A549 treated with DMSO at 1 μM for 4 hours (cell line): Measurements from ENCODE around the gene EMC9. TPM values are rescaled to one million over a fixed set of nuclear protein-coding genes. Genes with fewer than 3 reads are reported as not detected.

Experiments
- total RNA-seq: library from RNA; stranded (reverse); fragments of 200-300 nt; extraction: Qiagen RNA extraction; gene quantifications from 5 replicates; pipeline ENCODE4 v1.2.3, GENCODE V29; 2022; ENCODE audit warnings: low read depth

Gene EMC9
- 50.9 to 61.8 TPM (median 56.9 TPM) in 5 replicates for total RNA-seq

GRCh38 chr14:24141097-24141880, at the start of gene EMC9:
TSS of gene EMC9 (minus strand) at chr14:24141591. CDS start at chr14:24141304, 287 bp downstream.

DNA sequence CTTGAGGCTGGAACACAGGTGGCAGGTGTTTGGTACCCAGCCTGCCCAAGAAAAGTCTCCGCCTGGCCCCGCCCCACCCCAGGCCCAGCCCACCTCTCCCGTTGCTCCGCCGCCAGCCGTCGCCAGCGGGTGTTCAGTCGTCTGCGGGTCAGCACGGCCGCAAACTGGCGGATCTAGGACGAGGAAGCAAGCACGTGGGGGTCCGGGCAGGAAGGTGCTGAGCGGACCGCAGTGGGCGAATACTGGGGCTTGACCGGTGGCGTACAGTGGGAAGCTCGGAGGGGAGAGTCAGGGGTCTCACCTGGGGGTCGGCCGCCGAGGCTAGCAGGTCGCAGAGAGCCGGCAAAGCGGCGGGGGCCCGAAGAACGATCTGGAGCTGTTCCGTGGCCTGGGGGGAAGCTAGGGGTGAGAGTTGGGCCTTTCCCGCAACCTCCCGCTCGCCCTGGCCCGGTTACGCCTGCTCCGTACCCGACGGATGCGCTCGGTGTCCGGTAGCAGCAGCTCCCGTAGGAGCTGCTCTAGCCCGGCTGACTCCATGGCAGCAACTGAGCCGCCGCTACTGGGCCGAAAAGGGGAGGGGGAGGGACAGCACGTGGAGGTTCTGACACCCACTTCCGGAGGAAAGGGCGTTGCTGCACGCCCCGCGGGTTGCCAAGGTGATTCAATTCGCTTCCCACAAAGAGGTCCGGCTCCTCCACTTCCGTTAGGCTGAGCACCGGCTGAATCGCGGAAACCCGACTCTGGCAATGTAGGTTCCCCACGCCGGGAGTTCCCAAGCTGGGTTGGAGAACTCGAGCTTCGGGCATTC, 47.1 kb upstream of the EMC9 start, which contains the start of gene IPO4:
Gene IPO4 (minus strand): TSS at position 566 of the 808 bp plus-strand sequence. CDS start 29 bp downstream, at position 537.

GRCh38 chr14:24171422-24172260, 30.2 kb upstream of the EMC9 start, which contains the start of gene REC8:
TSS of gene REC8 (plus strand) at chr14:24172080. CDS start at chr14:24172553, 473 bp downstream.

DNA sequence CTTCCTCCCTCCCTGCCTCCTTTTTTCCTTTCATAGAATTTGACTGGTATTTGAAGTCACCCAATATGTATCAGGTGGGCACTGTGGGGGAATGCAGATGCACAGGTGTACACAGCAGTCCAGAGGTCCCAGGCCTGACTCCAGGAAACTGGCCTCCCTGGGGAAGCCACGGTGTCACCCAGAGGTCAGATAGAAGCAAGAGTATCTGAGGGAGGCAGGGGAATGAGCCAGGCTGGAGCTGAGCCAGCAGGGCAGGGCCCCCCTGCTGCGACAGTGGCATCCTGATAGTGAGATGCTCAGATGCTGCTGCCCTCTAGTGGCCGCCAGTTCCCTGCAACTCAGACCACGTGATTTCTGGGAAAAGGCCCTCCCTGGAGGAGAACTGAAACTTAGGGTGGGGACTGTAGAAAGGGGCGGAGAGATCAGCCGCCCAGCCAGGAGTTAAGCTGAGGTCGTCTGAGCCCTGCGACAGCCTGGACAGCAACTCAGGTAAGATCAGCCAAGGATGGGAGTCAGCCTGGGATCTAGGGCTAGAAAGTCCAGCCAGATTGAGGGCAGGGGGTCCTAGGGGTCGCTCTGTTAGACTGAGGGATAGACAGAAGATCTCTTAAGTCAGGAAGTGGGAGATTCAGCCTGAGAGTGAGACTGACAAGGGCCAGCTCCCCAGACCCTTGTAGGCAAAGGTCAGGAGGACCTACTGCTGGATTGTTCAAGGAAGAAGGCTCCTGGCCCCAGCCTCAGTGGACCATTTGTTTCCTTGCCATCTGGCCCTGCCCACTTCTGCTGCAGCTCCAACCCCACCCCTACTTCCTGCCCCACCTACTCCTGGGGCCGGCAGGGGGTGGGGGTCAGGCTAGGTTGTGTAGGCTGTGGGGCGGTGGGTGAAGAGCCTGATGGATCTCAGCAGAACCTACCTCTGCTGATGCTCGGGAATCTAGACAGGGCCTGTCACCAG, 19.7 kb upstream of the EMC9 start, which contains the start of gene IRF9:
Gene IRF9 (plus strand): TSS at position 416 of the 955 bp plus-strand sequence. CDS start 880 bp downstream, outside the sequence.

DNA sequence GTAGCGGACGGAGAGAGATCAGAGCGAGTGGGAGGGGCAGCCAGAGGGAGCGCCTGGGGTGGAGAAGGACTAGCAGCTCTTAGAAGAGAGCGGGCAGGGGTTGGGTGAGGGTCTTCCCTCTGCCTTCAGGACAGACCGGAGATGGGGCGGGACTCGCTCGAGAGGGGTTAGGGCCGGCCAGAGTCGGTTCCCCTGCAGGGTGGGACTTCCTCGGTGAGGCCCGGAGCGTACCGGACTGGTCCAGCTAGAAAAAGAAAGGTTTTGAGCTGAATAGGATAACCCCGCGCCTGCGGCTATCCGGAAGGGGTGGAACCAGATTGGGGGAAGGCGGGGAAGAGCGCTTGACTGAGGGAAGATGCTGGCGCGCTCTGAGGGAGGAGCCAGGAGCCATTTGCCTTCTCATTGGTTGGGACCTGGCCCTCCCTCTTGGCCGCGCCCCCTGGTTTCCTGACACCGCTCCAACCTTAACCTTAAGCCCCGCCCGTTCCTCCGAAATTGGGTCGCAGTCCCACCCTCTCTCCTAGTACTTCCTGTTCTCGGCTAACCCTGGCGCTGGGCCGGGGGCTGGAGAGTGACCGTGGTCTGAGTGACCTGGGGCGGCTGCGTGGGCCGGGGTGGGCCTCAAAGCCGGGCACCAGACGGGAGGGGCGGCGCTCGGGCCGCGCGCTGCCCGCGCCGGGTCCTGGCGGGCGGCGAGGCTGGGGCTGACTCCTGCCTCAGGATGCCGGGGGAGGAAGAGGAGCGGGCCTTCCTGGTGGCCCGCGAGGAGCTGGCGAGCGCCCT, 5.8 kb upstream of the EMC9 start, which contains the start of gene RNF31:
Gene RNF31 (plus strand): TSS at position 521 of the 783 bp plus-strand sequence. CDS start 201 bp downstream, at position 722.

DNA sequence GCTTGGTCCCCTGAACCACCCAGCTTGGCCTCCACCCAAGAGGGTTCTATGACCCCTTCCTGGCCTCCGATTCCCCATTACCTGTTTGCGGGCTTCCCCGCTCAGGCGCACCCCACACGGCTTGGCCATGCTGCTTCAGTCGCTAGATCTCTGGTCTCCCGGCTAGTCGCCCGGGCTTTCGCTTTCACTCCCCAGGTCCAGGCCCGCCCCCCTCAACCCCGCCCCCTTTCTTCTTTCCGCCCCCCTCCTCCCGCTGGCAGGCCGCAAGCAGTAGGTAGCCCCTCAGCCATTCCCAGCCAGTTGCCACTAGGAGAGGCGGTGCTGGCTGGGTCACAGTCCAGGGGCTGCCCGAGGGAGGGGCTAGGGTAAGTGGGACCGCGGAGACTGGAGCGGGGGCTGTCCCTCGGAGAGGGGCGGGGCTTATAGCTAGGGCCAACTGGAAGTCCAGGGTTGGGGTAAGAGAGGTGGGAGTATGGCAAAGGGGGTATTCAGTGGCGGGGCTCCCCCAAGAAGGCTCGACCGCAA, 5.1 kb upstream of the EMC9 start, which contains the start of gene PSME2:
Gene PSME2 (minus strand): TSS at position 158 of the 525 bp plus-strand sequence. CDS start 29 bp downstream, at position 129.

GRCh38 chr14:24135834-24136683, 5.3 kb downstream of the EMC9 start, which contains the start of gene PSME1:
TSS of gene PSME1 (plus strand) at chr14:24136194. CDS start at chr14:24136263, 69 bp downstream.

DNA sequence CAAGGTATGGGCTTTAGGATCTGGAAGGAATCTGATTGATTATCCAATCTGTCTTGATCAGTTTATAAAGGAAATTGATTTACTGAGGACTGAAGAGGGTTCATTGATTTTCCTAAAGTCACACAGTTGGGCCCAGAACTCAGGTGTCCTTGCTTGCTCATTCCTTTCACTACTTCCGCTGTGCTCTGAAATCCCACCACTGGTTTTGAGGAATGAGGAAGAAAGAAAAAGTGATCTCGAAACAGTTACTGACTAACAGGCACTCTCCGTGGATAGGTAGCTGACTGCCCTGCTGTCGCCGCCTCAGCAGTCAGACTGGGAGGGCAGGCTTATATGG, 11.0 kb downstream of the EMC9 start, which contains the start of gene FITM1:
Gene FITM1 (plus strand): TSS at position 280 of the 337 bp plus-strand sequence. CDS start 905 bp downstream, outside the sequence.

DNA sequence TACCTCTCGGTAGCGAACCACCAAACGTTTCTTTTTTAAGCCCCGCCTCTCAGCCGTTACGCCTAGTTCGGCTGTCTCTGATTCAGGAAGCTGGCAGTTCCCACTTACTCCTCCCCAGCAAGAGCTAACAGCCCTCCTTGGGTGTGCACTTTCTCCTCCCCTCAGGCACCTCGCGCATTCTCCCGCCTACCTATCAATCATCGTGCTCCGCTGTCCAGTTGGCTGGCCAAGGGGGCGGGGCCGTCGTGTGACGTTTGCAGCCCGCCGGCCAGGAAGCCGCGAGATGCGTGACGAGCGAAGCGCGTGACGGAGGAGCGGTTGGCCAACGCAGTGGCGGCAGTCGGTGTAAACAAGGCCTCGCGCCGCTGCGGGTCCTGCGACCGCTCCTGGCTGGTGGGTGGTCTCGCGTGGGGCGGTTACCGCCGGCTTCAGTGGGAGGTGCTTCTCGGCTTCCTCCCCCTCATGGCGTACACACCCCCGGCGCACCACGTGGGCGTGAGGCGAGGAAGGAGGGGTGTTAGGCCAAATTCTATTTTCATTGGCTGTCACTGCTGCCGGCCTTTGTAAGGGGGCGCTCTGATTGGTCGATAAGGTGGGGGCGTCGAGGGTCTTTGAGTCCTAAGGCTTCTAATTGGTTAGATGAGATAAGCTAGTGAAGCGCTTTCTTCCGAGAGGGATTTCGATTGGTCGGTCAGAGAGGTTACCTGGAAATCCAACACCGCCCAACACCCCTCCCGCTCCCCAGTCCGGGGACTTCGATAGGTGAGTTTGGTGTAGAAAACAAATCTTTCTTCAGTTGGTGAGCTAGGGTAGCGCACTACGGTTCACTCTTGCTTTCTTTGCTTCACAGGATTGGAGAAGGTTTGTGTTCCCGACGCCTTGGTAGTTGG, 26.6 kb downstream of the EMC9 start, which contains the start of the genes DCAF11 and NRL:
Gene DCAF11 (plus strand): TSS at position 246 of the 890 bp plus-strand sequence. CDS start 818 bp downstream, outside the sequence.
Gene NRL (minus strand): TSS at position 418 of the 890 bp plus-strand sequence. CDS start 32,101 bp downstream, outside the sequence.

DNA sequence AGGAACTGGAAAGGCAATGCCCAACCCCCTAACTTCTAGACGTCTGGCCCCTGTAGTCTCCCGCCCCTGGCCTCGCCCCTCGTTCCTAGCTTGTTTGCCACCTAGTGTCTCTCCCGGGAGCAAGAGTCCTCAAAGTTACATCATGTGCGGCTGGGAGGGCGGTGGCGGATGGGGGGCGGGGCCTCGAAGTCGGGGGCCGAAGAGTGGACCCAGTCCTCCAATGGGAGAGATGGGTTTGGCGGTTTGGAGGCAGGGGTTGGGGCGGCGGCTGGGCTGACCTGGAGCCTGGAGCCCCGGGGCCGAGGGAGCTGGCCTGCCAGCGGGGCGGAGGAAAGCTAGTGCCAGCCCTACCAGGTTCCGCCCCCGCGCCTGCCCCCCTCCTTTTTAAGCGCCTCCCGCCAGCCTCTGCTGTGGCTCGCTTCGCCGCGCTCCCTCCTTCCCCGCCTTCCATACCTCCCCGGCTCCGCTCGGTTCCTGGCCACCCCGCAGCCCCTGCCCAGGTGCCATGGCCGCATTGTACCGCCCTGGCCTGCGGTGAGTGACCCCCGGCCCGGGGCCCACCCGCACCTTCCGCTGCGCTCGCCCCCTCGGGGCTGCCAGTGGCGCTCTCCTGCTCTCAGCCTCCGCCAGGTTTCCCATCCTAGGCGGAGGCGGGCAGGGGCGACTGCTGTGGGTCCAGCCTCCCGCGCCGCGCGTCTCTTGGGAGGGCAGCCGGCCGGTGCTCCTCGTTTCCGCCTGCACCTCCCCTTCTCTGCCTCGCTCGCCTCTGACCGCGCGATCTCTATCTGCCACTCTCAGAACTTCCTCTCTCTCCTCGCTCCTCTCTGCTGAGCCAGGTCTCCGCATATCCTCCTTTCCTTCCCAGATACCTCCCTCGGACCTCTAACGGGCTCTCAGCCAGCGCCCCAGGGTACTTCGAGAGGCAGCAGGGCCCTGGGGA, 47.2 kb downstream of the EMC9 start, which contains the start of gene PCK2:
Gene PCK2 (plus strand): TSS at position 411 of the 940 bp plus-strand sequence. CDS start 95 bp downstream, at position 506.

Other genes with a start within 250 kb of the EMC9 start
- gene DHRS4, start 187.8 kb downstream of the EMC9 start, total RNA-seq: 39.3 to 49.4 TPM (median 46.9 TPM) in 5 replicates
- 23.7 to 33.4 TPM (median 29.9 TPM) in 5 replicates for gene DHRS4L2, start 152.7 kb downstream of the EMC9 start, total RNA-seq
- gene CARMIL3, start 89.6 kb downstream of the EMC9 start, total RNA-seq: 0.24 to 0.59 TPM (median 0.47 TPM) in 5 replicates
- not detected in 5 replicates for gene CPNE6, start 70.0 kb downstream of the EMC9 start, total RNA-seq
- gene PCK2, start 47.3 kb downstream of the EMC9 start, total RNA-seq: 17.9 to 21.1 TPM (median 19.7 TPM) in 5 replicates
- 21.0 to 25.3 TPM (median 21.5 TPM) in 5 replicates for gene DCAF11, start 26.8 kb downstream of the EMC9 start, total RNA-seq
- gene NRL, start 26.6 kb downstream of the EMC9 start, total RNA-seq: 0.58 to 1.0 TPM (median 0.99 TPM) in 5 replicates
- 0.15 to 0.28 TPM (median 0.24 TPM) in 3 of 5 replicates, not detected in the others for gene FITM1, start 10.9 kb downstream of the EMC9 start, total RNA-seq
- gene PSME1, start 5.4 kb downstream of the EMC9 start, total RNA-seq: 163 to 182 TPM (median 171 TPM) in 5 replicates
- 164 to 198 TPM (median 177 TPM) in 5 replicates for gene PSME2, start 5.0 kb upstream of the EMC9 start, total RNA-seq
- gene RNF31, start 5.9 kb upstream of the EMC9 start, total RNA-seq: 25.6 to 33.1 TPM (median 29.9 TPM) in 5 replicates
- gene IRF9, start 19.7 kb upstream of the EMC9 start, total RNA-seq: 14.6 to 21.4 TPM (median 16.7 TPM) in 5 replicates
- gene REC8, start 30.5 kb upstream of the EMC9 start, total RNA-seq: 3.4 to 6.4 TPM (median 4.3 TPM) in 5 replicates
- 79.6 to 102 TPM (median 88.2 TPM) in 5 replicates for gene IPO4, start 47.2 kb upstream of the EMC9 start, total RNA-seq
- gene TM9SF1, start 53.9 kb upstream of the EMC9 start, total RNA-seq: 65.1 to 72.9 TPM (median 67.8 TPM) in 5 replicates
- 0.07 TPM in 1 of 5 replicates, not detected in the others for gene TSSK4, start 64.1 kb upstream of the EMC9 start, total RNA-seq
- gene CHMP4A, start 71.9 kb upstream of the EMC9 start, total RNA-seq: 79.6 to 96.4 TPM (median 82.0 TPM) in 5 replicates
- gene MDP1, start 74.5 kb upstream of the EMC9 start, total RNA-seq: 27.9 to 35.3 TPM (median 29.6 TPM) in 5 replicates
- gene NEDD8, start 90.8 kb upstream of the EMC9 start, total RNA-seq: 427 to 475 TPM (median 451 TPM) in 5 replicates
- 52.4 to 64.1 TPM (median 56.5 TPM) in 5 replicates for gene GMPR2, start 91.3 kb upstream of the EMC9 start, total RNA-seq
- gene TINF2, start 101.0 kb upstream of the EMC9 start, total RNA-seq: 32.6 to 41.9 TPM (median 37.8 TPM) in 5 replicates
- 0.60 to 1.1 TPM (median 0.83 TPM) in 5 replicates for gene TGM1, start 121.6 kb upstream of the EMC9 start, total RNA-seq
- 12.5 to 19.5 TPM (median 16.6 TPM) in 5 replicates for gene RABGGTA, start 130.0 kb upstream of the EMC9 start, total RNA-seq
- 10.9 to 13.5 TPM (median 11.8 TPM) in 5 replicates for gene DHRS1, start 158.2 kb upstream of the EMC9 start, total RNA-seq
- gene NOP9, start 158.3 kb upstream of the EMC9 start, total RNA-seq: 15.6 to 19.7 TPM (median 18.9 TPM) in 5 replicates
- 0.14 to 0.70 TPM (median 0.29 TPM) in 5 replicates for gene CIDEB, start 166.4 kb upstream of the EMC9 start, total RNA-seq
- gene LTB4R2, start 168.5 kb upstream of the EMC9 start, total RNA-seq: 2.4 to 5.7 TPM (median 4.7 TPM) in 5 replicates
- gene LTB4R, start 169.9 kb upstream of the EMC9 start, total RNA-seq: 3.4 to 8.6 TPM (median 5.6 TPM) in 5 replicates
- not detected in 5 replicates for gene ADCY4, start 193.5 kb upstream of the EMC9 start, total RNA-seq
- not detected in 5 replicates for gene RIPK3, start 198.4 kb upstream of the EMC9 start, total RNA-seq
- 0.10 to 0.38 TPM (median 0.20 TPM) in 4 of 5 replicates, not detected in the other for gene NFATC4, start 226.6 kb upstream of the EMC9 start, total RNA-seq